ENCODE results near the gene CALD1. TPM values are rescaled to one million over a fixed set of nuclear protein-coding genes. Genes with fewer than 3 reads are reported as not detected.

The CALD1 gene
- total RNA-seq, 1 experiment from 2014 or later, result 22.1 TPM

DNA sequence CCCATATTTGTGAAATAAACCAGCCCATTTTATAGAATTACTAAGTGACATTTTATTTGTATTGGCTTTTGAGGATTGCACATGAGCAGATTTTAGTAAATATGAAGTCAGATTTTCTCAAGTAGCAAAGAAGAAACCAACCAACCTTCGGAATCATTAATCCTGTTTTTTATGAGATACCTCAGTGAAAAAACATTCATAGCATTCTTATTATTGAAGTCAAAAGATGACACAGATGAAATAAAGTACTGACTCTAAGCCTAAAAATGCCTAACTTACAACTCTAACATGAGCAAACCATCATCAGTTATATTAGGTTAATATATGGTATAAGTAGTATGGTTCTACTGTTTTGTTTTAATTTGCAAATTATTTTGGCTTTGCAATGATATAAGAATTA is 147.0 kb downstream of the CALD1 start:
- no peaks in the 10 kb centered on the region for H3K27me3 ChIP-seq (ENCODE audit: low read length)
- no peak overlapping the region for H3K9ac ChIP-seq (ENCODE audit: low read length)
- no peak overlapping the region for H3K4me3 ChIP-seq (ENCODE audit: low read length)
- no peaks in the 10 kb centered on the region for H3K36me3 ChIP-seq (ENCODE audit: low read depth, low read length)
- no peaks in the 10 kb centered on the region for H4K20me1 ChIP-seq (ENCODE audit: low read length)
- no peaks in the 10 kb centered on the region for H3F3A ChIP-seq (ENCODE audit: low read length, unreplicated experiment)
- ATAC-seq (no peak), DNase-seq (peak; percentile 13)
- CTCF ChIA-PET, result no interaction called here
- no peaks in the 10 kb centered on the region for H3K9me2 ChIP-seq (replicated peaks; ENCODE audit: low read length)
- intact Hi-C loops (cut with micrococcal nuclease), result no loop called here
- BruUV-seq (replicated peaks), result no TSS peak
- POLR2A ChIA-PET (ENCODE audit: unreplicated experiment), result no interaction called here
- H3K4me2 ChIP-seq (ENCODE audit: low read length), result no peak overlapping the region
- no peaks in the 10 kb centered on the region for H3K79me2 ChIP-seq (ENCODE audit: low read length)
- H3K27ac ChIP-seq (ENCODE audit: low read length), result no peak overlapping the region
- no peak overlapping the region for H2AFZ ChIP-seq (ENCODE audit: low read length)
- H3K9me3 ChIP-seq (ENCODE audit: low read length), result no peaks in the 10 kb centered on the region
- no peak for TF ChIP-seq EZH2 (IDR thresholded peaks at IDR 0.05; ENCODE audit: low read length, unreplicated experiment)
- TF ChIP-seq, protein P1, sequence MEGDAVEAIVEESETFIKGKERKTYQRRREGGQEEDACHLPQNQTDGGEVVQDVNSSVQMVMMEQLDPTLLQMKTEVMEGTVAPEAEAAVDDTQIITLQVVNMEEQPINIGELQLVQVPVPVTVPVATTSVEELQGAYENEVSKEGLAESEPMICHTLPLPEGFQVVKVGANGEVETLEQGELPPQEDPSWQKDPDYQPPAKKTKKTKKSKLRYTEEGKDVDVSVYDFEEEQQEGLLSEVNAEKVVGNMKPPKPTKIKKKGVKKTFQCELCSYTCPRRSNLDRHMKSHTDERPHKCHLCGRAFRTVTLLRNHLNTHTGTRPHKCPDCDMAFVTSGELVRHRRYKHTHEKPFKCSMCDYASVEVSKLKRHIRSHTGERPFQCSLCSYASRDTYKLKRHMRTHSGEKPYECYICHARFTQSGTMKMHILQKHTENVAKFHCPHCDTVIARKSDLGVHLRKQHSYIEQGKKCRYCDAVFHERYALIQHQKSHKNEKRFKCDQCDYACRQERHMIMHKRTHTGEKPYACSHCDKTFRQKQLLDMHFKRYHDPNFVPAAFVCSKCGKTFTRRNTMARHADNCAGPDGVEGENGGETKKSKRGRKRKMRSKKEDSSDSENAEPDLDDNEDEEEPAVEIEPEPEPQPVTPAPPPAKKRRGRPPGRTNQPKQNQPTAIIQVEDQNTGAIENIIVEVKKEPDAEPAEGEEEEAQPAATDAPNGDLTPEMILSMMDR (conservative IDR thresholded peaks at IDR 0.05; ENCODE audit: low read depth, low read length), result no peak
- no peak for TF ChIP-seq EZH2phosphoT487 (IDR thresholded peaks at IDR 0.05; ENCODE audit: borderline replicate concordance, low read length)
- H3K4me1 ChIP-seq (ENCODE audit: insufficient read depth, low read length), result no peaks in the 10 kb centered on the region

DNA sequence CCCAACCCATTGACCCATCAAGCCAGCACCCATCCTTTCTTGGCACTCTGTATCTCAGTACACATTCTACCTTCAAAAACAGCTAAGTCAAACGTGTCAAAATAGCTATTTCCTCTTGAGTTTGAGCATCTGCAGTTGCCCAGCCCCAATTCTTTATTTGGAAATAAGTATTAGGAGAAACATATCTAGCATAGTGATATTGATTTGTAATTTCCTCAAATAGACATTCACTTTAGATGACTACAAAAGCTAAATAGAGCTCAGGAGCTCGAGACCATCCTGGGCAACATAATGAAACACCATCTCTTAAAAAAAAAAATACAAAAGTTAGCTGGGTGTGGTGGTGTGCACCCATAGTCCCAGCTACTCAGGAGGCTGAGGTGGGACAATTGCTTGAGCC is 147.6 kb downstream of the CALD1 start:
- Histone ChIP-seq H3K4me2 (ENCODE audit: low read length) (no peak overlapping the region), H3K9me2 (replicated peaks; ENCODE audit: low read length) (no peaks in the 10 kb centered on the region), H3K9me3 (ENCODE audit: low read length) (no peaks in the 10 kb centered on the region), H4K20me1 (ENCODE audit: low read length) (no peaks in the 10 kb centered on the region), H2AFZ (ENCODE audit: low read length) (no peak overlapping the region), H3K79me2 (ENCODE audit: low read length) (no peaks in the 10 kb centered on the region), H3K27me3 (ENCODE audit: low read length) (no peaks in the 10 kb centered on the region), H3K36me3 (ENCODE audit: low read depth, low read length) (no peaks in the 10 kb centered on the region), H3K4me3 (ENCODE audit: low read length) (no peak overlapping the region), H3K4me1 (ENCODE audit: insufficient read depth, low read length) (no peaks in the 10 kb centered on the region), H3F3A (ENCODE audit: low read length, unreplicated experiment) (no peaks in the 10 kb centered on the region), H3K27ac (ENCODE audit: low read length) (no peak overlapping the region), H3K9ac (ENCODE audit: low read length) (no peak overlapping the region)
- ChIA-PET POLR2A (ENCODE audit: unreplicated experiment) (interaction anchor here (0.6 kb wide), 1 partner anchor 48 kb away, joined by 5 read pairs; no protein-coding TSS in a partner anchor), CTCF (no interaction called here)
- no peak for ATAC-seq
- intact Hi-C loops (cut with micrococcal nuclease), result no loop called here
- TF ChIP-seq EZH2 (IDR thresholded peaks at IDR 0.05; ENCODE audit: low read length, unreplicated experiment) (no peak), EZH2phosphoT487 (IDR thresholded peaks at IDR 0.05; ENCODE audit: borderline replicate concordance, low read length) (no peak)
- TF ChIP-seq, protein P1 (conservative IDR thresholded peaks at IDR 0.05; ENCODE audit: low read depth, low read length), result no peak
- DNase-seq, result no peak
- BruUV-seq (replicated peaks), result no TSS peak

DNA sequence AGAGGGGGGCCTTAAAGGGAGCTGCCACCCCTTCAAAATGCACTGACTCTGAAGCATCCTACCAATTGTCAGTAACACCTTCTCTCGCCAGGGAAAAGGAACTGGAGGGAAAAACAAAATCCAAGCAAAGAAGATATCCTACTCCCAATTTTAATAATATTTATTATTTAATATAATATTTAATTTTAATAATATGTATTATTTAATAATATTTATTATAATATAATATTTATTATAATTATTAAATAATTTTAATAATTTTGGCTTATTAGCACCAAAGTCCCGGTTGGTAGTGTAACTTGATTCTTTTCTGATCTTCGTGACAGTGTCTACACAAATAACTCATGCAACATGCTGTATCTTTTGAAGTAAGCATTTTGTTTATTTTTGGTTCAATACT is 148.3 kb downstream of the CALD1 start:
- TF ChIP-seq EZH2phosphoT487 (IDR thresholded peaks at IDR 0.05; ENCODE audit: borderline replicate concordance, low read length), result no peak
- TF ChIP-seq EZH2 (IDR thresholded peaks at IDR 0.05; ENCODE audit: low read length, unreplicated experiment), result no peak
- TF ChIP-seq, protein P1 (conservative IDR thresholded peaks at IDR 0.05; ENCODE audit: low read depth, low read length), result no peak
- no peaks in the 10 kb centered on the region for H3K27me3 ChIP-seq (ENCODE audit: low read length)
- no peak overlapping the region for H3K4me2 ChIP-seq (ENCODE audit: low read length)
- no peaks in the 10 kb centered on the region for H3F3A ChIP-seq (ENCODE audit: low read length, unreplicated experiment)
- no peaks in the 10 kb centered on the region for H3K36me3 ChIP-seq (ENCODE audit: low read depth, low read length)
- no TSS peak for BruUV-seq (replicated peaks)
- H3K9me3 ChIP-seq (ENCODE audit: low read length), result no peaks in the 10 kb centered on the region
- no peaks in the 10 kb centered on the region for H3K9me2 ChIP-seq (replicated peaks; ENCODE audit: low read length)
- H3K27ac ChIP-seq (ENCODE audit: low read length), result no peak overlapping the region
- no peaks in the 10 kb centered on the region for H3K4me1 ChIP-seq (ENCODE audit: insufficient read depth, low read length)
- no peak for ATAC-seq
- POLR2A ChIA-PET (ENCODE audit: unreplicated experiment), result no interaction called here
- intact Hi-C loops (cut with micrococcal nuclease), result no loop called here
- no peak overlapping the region for H2AFZ ChIP-seq (ENCODE audit: low read length)
- H3K79me2 ChIP-seq (ENCODE audit: low read length), result no peaks in the 10 kb centered on the region
- CTCF ChIA-PET, result no interaction called here
- H4K20me1 ChIP-seq (ENCODE audit: low read length), result no peaks in the 10 kb centered on the region
- no peak for DNase-seq
- H3K4me3 ChIP-seq (ENCODE audit: low read length), result no peak overlapping the region
- no peak overlapping the region for H3K9ac ChIP-seq (ENCODE audit: low read length)

Measured in PC-3 (cell line).